Cerebellar nuclear complex (tissue), 1 donor: ENCODE data around the gene MAJIN.
"Not testable (repeated sequence)": the region's sequence is repeated elsewhere in the genome, so short reads cannot be mapped to it uniquely, and the experiment has no call there.

Source experiments
- DNase-seq, 2 experiments: peaks; one replicate each; lab custom pipeline; 2025; lab: John Stamatoyannopoulos, UW

Gene MAJIN

DNA sequence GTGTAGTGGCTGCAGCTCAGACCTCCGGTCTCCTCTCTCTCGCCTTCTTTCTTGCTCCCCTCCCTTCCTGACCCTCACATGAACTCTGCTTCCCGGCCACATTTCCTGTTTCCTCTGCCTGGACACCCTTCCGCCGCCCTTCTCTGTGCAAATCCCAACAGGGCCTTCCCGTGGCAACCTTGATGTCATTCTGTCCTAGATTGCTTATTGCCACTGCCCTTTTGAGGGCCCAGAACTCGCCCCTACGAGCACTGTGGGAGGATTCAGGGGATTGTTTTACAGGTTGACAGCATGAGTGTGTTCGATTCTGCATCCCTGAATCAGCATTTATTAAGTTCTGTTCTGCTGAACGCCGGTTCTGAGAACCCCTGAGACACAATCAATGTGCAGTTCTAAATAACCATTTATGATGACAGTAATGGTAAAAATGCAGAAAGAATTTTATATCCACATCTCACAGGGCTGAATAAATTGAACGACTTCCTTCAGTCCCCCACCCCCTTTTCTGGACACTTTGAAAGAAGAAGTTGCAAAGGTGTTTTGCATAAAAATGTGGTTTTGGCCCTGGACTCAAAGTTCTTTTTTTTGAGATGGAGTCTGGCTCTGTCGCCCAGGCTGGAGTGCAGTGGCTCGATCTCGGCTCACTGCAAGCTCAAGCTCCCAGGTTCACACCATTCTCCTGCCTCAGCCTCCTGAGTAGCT, 18.5 kb upstream of the MAJIN start:
- no peak for DNase-seq

DNA sequence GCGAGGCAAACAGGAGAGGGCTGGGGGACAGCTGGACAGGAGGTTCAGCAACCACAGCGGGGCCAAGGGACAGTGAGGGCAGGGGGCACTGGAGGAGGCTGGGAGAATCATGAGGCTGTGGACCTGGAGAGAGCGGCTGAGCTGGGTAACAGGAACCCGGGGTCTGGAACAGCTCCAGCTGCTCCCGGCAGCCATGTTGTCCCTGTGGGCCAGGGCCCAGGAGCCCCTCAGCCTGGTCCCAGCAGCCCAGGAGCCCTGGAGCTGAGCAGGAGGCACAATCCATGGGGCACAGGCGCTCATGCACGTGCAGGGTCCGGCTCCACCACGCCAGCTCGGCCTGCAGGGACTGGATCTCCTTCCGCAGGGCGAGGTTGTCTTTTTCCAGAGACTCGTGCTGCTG, 17.5 kb upstream of the MAJIN start:
- DNase-seq, result no peak

DNA sequence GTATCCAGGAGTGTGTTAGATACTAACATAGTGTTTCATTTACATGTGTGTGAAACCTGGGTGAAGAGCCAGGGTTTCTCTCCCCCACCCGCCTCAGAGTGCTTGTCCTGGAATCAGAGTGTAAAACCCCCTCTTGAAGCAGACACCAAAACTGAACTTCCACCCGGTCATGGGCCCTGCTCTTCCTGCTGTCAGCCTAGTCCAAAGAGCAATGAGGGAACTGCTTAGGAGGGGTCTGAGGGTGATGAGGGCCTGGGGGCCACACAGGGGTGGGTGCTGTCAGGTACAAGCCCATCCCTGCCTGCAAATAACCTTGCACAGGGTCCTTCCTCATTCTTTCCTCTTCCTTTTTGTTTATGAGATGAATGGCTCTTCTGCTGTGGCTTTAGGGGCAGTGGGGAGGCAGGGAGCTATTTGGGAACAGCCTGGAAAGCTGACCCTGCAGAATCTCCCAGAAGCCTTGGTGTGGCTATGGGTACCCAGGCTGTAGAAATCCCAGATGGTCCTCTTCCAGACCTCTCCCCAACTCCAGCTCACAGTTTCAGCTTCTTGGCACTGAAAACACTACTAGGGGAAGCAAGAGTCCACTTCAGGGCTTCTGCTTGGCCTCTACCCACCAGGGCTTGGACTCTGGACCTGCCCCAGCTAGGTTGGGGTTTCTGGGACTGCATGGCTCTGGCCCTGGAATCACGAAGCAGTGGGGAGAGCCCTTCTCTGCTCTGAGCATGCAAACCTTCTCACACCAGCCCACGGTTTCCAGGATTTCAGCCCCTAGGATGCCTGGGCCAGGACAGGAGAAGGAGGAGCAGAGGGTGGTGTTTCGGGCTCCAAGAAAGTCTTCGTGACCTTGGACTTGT, 16.3 kb upstream of the MAJIN start:
- DNase-seq, result no peak

DNA sequence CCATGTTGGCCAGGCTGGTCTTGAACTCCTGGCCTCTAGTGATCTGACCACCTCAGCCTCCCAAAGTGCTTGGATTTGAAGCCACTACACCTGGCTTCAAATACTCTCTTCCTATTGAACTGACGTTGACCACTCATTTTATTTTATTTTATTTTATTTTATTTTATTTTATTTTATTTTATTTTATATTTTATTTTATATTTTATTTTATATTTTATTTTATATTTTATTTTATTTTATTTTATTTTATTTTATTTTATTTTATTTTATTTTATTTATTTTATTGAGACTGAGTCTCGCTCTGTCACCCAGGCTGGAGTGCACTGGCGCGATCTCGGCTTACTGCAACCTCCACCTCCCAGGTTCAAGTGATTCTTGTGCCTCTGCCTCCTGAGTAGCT, 11.4 kb upstream of the MAJIN start:
- DNase-seq, result not testable (repeated sequence)

DNA sequence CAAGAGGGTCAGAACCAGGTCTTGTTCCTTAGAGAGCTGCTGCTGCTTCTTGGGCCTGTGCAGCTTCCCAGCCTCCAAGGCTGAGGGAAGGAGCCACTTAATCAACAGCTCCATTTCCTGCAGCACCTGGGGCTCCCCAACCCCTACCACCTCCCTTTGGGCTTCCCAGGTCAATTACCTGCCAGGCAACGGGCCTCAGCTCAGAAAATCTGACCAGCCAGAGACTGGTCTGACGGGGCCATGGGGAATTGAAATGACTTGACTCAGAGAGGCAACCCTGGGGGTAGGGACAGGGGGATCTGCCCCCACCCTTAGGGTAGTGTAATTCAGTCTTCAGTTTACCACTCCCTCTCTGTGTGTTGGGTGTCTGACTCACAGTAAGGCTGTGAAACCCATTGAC, 4.7 kb upstream of the MAJIN start:
- DNase-seq, result no peak

DNA sequence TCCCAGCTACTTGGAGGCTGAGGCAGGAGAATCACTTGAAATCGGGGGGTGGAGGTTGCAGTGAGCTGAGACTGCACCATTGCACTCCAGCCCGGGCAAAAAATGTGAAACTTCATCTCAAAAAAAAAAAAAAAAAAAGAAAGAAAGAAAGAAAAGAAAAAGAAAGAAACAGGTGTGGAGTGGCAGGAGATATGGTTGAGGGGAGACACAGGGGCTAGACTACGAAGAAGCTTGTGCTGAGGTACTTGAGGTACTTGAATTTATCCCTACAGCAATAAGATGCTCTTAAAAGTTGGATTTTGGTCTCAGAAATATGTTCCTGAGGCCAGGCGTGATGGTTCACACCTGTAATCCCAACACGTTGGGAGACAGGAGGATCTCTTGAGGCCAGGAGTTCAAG, 2.2 kb upstream of the MAJIN start:
- DNase-seq, result no peak

DNA sequence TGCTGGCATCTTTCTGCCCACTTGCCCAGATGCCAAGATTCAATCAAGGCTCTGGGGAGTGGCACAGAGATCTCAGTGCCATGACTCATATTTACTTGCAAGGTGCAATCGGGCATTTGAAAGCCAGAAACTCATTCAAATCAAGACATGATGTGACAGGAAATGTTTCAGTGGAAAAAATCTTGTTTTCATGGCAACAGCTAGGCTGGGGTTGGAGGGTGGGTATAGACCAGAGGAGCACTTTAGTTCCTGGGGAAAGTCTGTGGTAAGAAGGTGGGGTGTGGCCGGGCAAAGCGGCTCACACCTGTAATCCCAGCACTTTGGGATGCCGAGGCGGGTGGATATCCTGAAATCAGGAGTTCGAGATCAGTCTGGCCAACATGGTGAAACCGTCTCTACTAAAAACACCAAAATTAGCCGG, 1.2 kb downstream of the MAJIN start:
- no peak for DNase-seq

DNA sequence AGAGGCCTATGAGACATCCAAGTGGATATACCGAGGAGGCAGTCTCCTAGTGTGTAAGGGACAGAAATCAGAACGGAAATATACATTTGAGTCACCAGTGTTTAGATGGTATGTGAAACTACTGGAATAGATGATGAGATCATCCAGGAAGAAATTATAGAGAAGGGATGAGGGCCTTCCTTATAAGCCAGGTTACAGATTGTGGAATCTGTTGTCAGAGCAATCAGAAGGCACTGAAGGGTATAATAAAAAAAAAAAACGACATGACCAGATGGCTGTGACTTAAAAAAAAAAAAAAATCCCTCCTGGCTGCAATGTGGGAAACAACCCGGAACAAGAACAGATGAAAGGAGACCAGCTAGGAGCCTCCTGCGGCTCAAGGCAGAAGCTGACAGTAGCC, 2.7 kb downstream of the MAJIN start:
- DNase-seq, result peak in 1 of 2 experiments; percentile 73

DNA sequence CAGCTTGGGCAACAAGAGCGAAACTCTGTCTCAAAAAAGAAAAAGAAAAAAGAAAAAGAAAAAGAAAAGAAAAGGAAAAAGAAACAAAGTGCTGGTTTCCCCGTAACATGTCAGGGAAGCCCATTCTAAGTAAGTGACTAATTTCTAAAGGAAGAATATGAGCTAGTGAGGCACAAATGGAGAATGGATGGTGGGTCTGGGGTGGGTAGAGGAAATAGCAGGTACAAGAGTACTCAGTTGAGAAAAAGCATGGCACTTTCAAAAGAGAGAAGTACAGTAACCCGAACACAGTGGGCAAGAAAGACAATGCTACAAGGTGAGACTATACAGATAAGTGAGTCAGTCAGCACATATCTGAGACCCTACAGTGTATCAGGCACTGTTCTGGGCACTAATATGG, 4.5 kb downstream of the MAJIN start:
- DNase-seq, result no peak

DNA sequence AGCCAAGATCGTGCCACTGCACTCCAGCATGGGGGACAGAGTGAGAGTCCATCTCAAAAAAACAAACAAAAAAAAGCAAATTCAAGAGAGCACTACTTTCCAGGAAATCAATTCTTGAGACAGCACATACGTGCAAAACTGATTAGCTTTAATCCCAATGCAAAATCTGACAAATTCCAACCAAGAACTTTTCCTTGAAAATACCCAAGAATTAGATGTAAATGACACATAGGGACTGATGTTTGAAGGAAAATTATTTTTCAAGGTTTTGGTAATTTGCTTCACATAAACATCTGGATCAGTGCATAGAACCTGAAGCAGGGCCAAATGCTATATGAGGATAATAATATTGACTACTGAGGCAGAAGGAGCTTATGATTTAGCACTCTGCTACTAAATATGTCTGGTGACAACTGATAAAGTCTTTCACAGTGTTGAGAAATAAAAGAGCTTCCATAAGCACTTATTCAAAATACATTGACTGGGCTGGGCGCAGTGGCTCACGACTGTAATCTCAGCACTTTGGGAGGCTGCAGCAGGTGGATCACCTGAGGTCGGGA, 8.8 kb downstream of the MAJIN start:
- DNase-seq, result no peak

DNA sequence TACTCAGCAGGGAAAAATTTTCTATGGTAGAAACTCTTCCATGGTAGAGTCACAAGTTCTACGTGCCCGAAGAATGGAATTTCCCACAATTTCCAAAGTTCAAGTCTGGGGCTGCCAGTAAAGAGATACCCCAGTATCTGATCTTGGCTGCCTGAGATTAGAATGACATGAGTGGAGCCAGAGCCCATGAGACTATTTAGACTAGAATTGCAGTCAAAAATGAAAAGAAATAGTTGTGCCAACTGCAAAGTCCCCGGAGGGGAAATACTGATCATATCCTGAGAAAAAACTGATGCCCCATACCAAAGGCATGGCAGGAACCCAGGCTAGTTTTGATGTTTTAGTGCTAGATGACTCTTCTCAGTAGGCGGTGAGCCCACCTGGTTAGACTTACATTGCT, 11.2 kb downstream of the MAJIN start:
- DNase-seq, result no peak

DNA sequence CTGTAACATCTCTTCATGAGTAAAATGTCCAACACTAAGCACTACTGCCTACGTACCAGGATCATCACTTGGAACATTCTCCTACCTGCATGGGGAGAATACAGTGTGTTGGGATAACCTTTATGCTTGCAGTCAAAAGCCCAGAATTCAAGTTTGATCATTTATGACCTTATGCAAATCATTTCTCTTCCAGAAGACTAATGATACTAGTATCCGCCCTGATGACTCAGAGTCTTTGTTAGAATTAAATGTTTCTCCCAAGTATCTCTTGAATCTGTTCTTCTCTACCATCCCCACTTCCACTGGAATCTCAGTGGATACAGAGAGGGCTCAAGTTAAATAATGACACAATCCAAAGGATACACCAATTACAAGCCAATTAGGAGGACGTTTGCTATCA, 12.4 kb downstream of the MAJIN start:
- DNase-seq, result no peak

DNA sequence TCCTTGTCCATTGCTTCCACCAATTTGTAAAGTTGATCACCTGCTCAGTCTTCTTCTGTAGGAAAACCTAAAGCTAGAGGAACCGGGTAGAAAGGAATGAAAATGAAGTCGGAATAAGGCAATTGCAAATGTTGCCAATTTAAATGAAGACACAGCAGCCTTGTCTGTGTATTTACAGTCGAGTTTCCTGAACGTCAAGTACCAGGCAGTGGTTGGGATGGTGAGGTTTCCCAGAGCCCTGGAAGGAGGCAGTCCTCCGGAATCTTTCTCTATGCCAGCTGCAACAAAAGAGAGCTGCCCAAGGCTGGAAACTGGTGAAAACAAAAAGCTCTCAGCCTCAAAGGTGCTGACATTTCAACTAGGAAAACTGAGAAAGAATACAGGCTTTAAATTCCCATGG, 17.7 kb downstream of the MAJIN start:
- no peak for DNase-seq

DNA sequence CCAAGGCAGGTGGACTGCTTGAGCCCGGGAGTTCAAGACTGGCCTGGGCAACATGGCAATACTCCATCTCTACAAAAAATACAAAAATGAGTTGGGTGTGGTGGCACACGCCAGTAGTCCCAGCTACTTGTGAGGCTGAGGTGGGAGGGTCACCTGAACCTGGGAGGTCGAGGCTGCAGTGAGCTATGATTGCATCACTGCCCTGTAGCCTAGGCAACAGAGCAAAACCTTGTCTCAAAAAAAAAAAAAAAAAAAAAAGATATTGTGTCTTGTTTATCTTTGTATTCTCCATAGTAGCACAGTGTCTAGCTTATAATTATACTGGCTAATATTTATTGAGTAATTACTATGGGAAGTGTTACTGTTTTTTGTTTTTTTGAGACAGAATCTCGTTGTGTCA, 20.4 kb downstream of the MAJIN start:
- DNase-seq, result no peak

DNA sequence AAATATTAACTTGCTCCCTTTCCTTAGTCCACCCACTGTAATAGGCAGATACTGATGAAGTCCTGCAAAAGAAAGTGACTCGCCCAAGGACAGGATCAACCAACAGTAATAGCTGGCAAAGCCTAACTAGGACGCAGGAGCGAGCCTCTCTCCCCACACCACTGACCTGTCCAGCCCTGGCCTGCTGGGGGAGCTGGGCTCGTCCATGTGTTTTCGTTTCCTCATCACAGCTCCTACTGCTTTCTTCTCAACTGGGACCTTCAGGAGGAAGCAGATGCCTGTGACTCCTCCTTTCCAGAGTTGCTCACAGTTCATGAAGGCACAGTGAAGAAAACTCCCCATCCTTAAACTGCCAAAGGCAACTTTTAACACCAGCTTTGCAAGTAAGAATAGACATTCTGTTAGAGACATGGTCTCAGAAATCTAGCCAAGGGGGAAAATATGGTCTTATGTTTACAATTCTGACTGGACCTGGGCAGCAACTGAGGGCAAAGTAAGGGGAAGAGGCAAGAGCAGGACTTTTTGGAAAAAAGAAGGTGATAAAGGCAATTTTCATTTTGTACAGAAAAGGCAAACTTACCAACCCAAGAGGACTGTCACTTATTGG, 24.6 kb downstream of the MAJIN start:
- no peak for DNase-seq

DNA sequence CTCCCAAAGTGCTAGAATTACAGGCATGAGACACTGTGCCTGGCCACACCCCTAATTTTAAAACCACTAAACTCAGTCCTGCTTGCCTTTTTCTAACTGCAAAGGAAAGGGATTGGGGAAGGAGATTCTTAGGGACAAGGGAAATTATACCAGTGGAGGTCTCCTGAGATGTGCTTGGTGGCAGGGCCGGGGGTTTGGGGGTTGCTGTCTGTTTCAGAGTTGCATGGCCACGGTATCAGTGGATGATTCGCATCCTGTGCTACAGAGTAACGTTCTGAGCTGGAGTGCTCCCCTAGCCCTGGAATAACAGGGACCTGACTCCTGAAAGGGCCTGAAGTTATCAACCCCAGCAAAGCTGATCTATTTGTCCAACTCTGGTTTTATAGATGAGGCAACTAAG, 35.4 kb downstream of the MAJIN start:
- DNase-seq, result no peak

DNA sequence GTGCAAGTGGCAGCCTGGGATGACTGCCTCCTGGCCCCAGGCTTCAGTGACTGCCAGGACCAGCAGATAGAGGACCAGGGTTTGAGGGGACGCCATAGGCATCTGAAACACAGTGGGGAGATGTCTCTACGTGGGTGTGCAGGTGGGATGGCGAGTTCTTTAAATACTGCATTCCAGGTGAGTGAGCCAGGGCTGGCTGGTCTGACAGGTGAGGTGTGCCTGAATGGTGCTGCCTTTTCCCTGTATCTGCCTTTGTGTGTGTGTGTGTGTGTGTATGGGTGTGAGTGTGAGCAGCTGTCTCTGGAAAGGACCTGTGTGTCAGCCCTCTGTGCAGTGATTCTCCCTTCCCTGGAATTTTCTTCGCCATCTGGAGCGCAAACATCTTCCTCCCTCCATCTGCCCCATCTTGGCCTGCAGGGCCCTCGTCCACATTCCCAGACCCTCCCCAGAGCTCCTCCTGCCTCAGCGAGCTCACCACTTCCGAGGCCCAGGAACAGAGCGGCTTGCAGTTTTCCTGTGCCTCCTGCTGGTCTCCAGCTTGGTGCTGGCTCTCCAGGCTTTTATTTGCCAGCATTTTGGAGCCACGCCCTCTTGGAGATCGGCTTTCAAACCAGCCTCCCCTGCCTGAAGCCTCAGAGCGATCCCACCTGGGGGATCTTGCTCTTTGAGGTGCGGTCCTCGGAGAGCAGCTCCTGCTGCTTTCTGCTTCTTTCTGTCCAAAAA, 36.4 kb downstream of the MAJIN start, which contains the start of gene GPHA2:
Gene GPHA2, minus strand, starts transcription at position 535 of the 723 bp plus-strand sequence. Its CDS starts 433 bp downstream, at position 102.
- no peak for DNase-seq

DNA sequence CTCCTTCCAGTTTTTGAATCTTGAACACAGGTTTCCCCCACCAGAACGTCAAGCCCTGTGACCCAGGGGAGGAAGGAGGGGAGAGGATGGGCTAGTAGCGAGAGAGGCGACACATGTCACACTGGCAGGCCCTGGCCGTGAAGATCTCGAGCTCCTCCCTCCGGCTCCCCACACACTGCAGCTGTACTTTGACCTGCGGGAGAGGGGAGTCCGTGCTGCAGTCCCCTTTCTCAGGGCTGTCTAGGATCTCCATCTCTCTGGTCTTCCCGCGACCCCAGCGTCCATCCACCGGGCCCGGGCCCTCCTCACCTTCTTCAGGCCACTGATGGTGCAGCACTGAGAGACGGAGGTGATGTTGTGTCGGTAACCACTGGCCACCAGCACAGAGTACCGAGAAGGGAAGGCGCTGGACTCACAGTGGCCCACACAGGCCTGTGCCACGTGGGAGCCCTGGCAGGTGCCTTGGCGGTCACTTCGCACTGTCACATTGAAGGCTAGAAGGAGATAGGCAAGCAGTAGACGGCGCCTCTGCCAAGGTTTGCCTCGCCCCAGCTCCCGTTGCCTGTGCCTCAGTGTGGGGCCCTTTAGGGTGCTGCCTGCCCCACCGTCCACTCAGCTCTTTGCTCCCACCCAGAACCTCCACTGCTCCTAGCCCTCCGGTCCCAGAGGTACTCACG, 37.1 kb downstream of the MAJIN start:
- no peak for DNase-seq

DNA sequence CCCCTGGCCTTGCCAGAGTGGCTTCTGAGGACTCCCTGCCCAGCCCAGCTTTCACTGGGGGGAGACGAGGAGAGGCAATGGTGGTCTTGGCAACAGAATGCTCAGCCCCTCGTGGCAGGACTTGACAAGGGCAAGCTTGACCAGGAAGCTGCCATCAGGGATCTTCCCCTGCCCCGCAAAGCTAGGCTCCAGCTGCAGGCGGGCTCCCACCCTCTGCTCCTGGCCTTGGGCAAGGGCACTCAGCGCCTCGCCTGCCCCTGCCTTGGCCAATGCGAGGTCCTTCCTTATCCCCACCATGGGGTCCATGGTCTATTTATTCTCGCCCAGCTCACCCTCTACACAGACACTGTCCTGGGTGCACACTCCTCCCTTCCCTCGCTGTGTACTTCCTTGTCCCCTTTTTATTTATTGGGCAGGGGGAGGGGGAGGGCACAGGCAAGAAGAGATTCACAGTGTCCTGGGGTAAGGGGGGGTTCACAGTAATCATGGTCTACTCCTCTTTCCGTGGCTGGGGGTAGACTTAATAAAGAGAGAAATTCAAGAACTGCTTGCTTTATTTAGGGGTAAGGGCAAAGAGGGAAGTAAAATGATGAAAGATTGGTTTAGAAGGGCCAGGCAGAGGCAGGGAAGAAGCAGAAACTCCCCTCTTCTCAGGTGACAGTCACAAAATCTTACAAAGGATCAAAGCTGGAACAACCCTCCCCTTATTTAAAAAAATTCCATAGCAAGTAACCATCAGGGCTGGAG, 37.8 kb downstream of the MAJIN start:
- no peak for DNase-seq

DNA sequence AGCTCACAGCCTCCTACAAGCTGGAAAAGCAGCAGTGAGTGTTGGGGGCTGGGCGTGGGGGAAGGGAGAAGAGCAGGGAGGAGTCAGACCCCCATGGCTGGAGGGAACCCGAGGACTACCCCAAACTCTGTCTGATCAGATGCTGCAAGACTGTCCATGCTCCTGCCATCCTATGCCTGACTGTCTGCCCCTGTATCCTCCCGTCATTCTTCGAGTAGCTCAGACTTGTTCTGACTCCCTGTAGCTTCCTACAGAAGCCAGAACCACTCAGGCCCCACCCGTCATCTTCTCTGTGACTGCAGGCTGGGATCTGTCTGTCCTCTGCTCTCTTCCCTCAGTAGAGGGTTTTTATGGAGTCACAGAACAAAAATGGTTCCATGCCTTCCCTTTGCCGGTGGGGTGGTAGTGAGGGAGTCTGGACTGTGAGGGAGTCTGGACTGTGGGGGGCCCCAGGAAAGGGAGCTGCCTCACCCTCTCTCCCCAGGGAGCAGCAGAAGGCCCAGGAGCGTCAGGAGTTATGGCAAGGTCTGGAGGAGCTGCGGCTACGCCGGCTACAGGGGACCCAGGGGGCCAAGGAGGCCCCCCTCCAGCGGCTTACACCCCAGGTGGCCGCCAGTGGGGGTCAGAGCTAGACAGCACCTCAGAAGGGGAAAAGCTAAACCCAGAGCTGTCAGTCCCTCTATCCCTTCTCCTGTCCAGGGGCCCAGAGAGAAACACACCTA, 38.5 kb downstream of the MAJIN start:
- DNase-seq, result no peak
